Epithelial cell of esophagus (primary cell): ENCODE results near the gene SCARF1.

ENCODE experiments used
- DNase-seq: peaks from one replicate; pipeline ENCODE4 v3.0.0; 2010; ENCODE audit warnings: low read depth
- H3K4me3 ChIP-seq: 2 replicates; pipeline ENCODE4 v1.5.1; 2011; ENCODE audit warnings: mild to moderate bottlenecking, low read length, control low read depth
- TF ChIP-seq, protein P1 (sequence below): IDR thresholded peaks from 2 replicates; pipeline ENCODE4 v1.5.1; 2011; ENCODE audit warnings: low read depth, mild to moderate bottlenecking, low read length, control low read depth, inconsistent platforms; ENCODE audit not compliant: insufficient read depth; ENCODE audit errors: missing control alignments

SCARF1 gene

DNA sequence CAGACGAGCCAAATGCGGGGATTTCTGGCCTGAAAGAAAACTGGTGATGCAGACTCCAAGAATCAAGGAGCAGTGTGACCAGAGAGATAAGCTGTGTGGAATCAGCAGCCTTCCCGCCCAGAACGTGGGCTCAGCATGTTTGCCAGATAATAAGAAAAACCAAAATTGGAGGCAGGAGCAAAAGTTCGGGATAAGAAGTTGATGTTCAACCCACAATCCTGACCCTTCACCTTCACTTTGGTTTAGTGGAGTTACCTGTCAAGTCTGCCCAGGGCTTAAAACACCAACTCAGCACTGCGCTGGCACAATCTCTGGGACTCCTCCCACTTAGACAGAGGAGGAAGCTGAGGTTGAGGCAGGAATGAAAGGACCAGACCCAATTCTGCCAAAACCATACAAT, 20.0 kb downstream of the SCARF1 start:
- no peak for DNase-seq
- TF ChIP-seq, protein P1, sequence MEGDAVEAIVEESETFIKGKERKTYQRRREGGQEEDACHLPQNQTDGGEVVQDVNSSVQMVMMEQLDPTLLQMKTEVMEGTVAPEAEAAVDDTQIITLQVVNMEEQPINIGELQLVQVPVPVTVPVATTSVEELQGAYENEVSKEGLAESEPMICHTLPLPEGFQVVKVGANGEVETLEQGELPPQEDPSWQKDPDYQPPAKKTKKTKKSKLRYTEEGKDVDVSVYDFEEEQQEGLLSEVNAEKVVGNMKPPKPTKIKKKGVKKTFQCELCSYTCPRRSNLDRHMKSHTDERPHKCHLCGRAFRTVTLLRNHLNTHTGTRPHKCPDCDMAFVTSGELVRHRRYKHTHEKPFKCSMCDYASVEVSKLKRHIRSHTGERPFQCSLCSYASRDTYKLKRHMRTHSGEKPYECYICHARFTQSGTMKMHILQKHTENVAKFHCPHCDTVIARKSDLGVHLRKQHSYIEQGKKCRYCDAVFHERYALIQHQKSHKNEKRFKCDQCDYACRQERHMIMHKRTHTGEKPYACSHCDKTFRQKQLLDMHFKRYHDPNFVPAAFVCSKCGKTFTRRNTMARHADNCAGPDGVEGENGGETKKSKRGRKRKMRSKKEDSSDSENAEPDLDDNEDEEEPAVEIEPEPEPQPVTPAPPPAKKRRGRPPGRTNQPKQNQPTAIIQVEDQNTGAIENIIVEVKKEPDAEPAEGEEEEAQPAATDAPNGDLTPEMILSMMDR = no peak

DNA sequence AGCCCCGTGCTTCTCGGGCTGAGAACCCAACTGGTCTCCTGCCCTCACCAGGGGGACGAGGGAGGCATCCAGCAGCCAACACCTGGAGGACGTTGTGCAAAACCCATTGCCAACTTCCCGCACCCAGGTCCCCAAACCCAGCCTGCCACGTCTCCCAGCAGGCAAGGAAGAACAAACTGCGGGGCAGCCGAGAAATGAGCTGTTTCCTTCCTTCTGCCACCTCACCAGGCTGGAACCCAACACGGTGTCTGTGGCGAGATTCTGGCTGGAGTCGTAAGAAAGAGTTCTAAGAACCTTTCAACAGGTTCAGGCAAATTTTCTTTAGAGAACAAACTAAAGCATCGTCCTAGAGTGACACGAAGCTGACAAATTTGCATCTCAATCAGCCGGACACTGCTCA, 20.5 kb downstream of the SCARF1 start:
- TF ChIP-seq, protein P1 = no peak

More for the DNA sequence above, 20.0 kb downstream of the SCARF1 start:
- H3K4me3 ChIP-seq = no peak overlapping the region

GRCh38 chr17:1624650-1625049, 20.9 kb downstream of the SCARF1 start:
- TF ChIP-seq, protein P1 = no peak
- H3K4me3 ChIP-seq = no peak overlapping the region
- no peak for DNase-seq

More for the DNA sequence above, 20.5 kb downstream of the SCARF1 start:
- no peak overlapping the region for H3K4me3 ChIP-seq
- no peak for DNase-seq

DNA sequence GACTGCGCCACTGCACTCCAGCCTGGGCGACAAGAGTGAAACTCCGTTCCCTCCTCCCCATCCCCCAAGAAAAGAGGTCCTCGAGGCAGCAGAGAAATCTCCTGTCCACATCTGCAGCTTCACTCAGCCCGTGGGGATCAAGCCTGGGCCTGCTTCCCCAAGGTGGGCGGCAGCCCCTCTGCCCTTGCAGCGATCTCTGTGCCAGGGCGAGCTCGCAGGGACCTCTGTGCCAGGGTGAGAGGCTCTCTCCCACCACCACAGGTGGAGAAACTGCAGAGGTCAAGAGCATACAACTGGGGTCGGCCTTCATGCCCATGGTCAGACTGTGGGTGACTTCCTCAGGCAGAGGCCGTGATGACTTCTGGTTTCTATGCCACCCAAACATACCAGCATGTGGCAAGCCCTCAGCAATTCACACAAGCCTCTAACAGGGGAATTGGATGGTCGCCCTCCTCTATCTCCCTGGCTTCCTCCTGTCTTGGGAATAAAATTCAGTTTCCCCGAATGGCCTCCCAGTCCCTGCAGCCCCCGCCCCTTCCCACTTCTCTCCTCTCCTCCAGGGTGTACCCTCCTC, 22.4 kb downstream of the SCARF1 start:
- no peak overlapping the region for H3K4me3 ChIP-seq
- no peak for DNase-seq
- TF ChIP-seq, protein P1 = no peak

DNA sequence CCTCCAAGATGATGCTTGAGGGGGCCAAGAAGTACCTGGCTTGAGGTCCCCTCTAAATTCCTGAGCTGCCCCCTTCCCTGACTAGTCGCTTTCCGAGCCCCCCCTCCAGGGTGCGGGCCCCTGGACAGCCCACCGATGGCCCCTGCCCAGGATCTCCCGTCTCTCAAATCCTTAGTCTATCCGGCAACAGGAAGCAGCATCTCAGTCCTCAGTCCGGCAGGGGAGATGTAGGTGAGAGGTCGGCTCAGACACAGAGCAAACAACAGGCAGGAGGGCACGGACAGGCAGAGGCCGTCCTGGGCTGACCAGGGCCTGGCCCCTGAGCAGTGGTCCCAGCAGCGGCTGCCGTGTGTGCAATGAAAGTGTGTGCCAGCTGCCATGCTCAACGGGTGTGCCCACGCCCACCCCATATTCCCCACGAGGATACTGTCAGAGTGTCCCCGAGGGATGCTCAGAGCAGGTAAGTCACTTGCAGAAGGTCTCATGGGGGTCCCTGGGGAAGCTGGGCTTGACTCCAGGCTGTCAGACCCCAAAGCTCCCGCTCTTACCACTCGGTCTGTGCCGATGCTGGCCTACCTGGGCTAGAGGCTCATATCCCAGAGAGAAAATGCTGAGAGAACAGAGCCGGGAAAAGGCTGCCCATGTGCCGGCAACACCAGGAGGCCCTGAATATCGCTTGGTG, 24.1 kb downstream of the SCARF1 start:
- TF ChIP-seq, protein P1 = no peak
- no peak overlapping the region for H3K4me3 ChIP-seq
- no peak for DNase-seq

DNA sequence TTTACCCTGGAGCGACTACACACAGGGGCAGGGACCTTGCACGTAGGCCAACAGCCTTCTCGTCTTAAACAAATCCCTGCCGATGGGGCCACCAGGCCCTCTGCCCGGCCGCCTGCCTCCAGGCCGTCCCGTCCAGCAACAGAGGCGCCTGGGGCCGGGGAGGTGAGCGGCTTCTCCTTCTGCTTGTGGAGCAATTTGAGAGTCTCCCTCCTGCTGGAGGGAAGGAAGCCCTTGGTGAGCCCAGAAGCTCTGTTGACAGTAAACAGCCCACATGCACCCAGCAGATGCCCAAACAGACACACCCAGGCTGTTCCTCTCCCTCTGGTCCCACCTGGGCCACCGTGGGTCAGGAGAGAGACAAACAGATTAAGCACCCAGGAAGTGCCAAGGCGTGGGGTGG, 25.0 kb downstream of the SCARF1 start:
- no peak for DNase-seq
- TF ChIP-seq, protein P1 = no peak
- no peak overlapping the region for H3K4me3 ChIP-seq
